BJ (cell line): ENCODE data around the gene LRMDA. TPM values are rescaled to one million over a fixed set of nuclear protein-coding genes. Genes with fewer than 3 reads are reported as not detected.
A peak's percentile ranks its signal among the peaks of the same experiment; 100 is the strongest.

Experiments used
- CTCF ChIA-PET: fragments of 350-600 bp; formaldehyde crosslinking; extraction: SDS; loops from one replicate; lab custom pipeline; 2021; ENCODE audit warnings: antibody characterized with exemption, inconsistent platforms; lab: Yijun Ruan, JAX
- POLR2A ChIA-PET: fragments of 300-600 bp; sonication (Branson Sonifier 250); formaldehyde crosslinking; extraction: SDS; loops from one replicate; lab custom pipeline; 2021; ENCODE audit warnings: antibody characterized with exemption; lab: Charles Lee
- DNase-seq: peaks from one replicate; pipeline ENCODE4 v3.0.0-alpha.2; 2011; ENCODE audit warnings: low read depth
- H3K27me3 ChIP-seq: 2 replicates; pipeline ENCODE4 v1.6.0; 2011; ENCODE audit warnings: low read length; ENCODE audit not compliant: control insufficient read depth, insufficient read depth
- H3K36me3 ChIP-seq: 2 replicates; pipeline ENCODE4 v1.5.1; 2011; ENCODE audit warnings: low read length; ENCODE audit not compliant: control insufficient read depth, insufficient read depth
- H3K4me3 ChIP-seq: 2 replicates; pipeline ENCODE4 v1.5.1; 2011; ENCODE audit warnings: low read depth, mild to moderate bottlenecking, control low read depth, low read length
- polyA plus RNA-seq: library from polyadenylated mRNA; depleted of rRNA; stranded (reverse); fragments of >200 nt; gene quantifications from 2 replicates; pipeline ENCODE4 v1.2.3, GENCODE V29; 2011
- TF ChIP-seq, protein P1 (sequence below): IDR thresholded peaks from 2 replicates; pipeline ENCODE4 v1.5.1; 2011; ENCODE audit warnings: low read depth, mild to moderate bottlenecking, control low read depth, inconsistent platforms, low read length, moderate library complexity; ENCODE audit not compliant: insufficient read depth

LRMDA gene
- polyA plus RNA-seq, 1 experiment = not detected

DNA sequence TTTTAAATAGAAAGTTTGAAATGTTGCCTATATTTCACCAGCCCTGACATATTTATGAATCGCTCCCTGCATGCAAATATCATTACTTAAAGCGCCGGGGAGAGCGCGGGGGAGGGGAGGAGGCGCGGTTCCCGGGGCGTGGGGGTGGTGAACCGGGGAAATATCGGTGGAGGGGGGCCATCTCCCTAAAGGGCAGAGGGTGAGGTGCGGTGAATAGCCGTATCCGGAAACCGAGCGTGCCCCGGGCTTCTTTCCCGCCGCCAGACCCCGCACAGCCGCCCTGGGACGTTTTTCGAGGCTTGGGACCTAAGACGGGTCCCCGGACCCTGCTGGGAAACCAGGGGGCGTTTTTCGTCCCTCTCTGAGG, 22.9 kb upstream of the LRMDA start:
- Histone ChIP-seq H3K4me3 (peak overlapping the region; percentile 92), H3K36me3 (no peaks in the 10 kb centered on the region), H3K27me3 (peaks cover 9% of the 10 kb centered on the region)
- CTCF ChIA-PET = no interaction called here
- TF ChIP-seq, protein P1, sequence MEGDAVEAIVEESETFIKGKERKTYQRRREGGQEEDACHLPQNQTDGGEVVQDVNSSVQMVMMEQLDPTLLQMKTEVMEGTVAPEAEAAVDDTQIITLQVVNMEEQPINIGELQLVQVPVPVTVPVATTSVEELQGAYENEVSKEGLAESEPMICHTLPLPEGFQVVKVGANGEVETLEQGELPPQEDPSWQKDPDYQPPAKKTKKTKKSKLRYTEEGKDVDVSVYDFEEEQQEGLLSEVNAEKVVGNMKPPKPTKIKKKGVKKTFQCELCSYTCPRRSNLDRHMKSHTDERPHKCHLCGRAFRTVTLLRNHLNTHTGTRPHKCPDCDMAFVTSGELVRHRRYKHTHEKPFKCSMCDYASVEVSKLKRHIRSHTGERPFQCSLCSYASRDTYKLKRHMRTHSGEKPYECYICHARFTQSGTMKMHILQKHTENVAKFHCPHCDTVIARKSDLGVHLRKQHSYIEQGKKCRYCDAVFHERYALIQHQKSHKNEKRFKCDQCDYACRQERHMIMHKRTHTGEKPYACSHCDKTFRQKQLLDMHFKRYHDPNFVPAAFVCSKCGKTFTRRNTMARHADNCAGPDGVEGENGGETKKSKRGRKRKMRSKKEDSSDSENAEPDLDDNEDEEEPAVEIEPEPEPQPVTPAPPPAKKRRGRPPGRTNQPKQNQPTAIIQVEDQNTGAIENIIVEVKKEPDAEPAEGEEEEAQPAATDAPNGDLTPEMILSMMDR = no peak
- POLR2A ChIA-PET = no interaction called here
- DNase-seq = no peak

DNA sequence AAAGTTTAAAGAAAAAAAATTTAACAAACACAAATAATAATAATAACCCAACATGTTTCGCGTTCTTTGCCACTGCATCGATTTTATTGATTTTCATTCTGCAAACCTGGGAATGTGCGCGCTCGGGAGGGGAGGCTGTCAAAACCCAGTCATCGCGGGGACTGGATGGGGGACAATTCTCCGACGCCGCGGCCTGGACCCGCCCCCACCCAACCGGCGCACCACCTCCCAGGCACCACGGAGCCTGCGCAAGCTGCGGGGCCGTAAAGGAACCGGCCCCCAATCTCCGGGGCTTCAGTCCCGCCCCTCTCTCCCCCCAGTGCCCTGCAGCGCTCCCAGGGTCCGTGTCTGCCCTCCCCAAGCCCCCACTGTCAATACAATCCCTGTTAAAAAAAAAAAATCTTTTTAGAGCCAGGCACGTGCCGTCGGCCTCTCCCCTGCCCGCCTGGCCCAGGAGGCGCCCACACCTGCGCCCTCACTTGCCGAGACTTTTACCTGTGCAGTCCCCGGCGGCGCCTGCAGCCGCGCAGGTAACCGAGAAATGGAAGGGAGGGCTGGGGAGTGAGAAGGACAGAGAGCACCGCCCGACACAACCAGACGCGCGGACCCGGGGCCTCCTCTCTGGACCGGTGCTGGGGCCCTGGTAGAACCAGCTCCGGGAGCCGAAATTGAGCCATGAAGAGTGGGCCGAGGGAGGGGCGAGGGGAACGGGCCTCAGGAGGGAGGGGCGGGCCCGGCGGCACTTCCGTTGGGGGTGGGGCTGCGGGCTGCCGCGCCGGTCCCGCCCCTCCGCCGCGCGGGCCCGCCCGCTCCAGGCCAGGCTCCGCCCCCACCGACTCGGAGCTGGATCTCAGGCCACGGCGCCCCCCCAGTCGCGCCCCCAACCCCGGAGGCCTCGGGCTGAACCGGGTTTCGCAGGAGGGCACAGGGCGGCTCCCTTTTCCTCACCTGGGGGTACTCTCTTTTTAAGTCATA, 22.2 kb upstream of the LRMDA start:
- POLR2A ChIA-PET = no interaction called here
- no peak for DNase-seq
- Histone ChIP-seq H3K4me3 (peak overlapping the region; percentile 92), H3K27me3 (peaks cover 10% of the 10 kb centered on the region), H3K36me3 (no peaks in the 10 kb centered on the region)
- CTCF ChIA-PET = no interaction called here
- TF ChIP-seq, protein P1 = no peak

DNA sequence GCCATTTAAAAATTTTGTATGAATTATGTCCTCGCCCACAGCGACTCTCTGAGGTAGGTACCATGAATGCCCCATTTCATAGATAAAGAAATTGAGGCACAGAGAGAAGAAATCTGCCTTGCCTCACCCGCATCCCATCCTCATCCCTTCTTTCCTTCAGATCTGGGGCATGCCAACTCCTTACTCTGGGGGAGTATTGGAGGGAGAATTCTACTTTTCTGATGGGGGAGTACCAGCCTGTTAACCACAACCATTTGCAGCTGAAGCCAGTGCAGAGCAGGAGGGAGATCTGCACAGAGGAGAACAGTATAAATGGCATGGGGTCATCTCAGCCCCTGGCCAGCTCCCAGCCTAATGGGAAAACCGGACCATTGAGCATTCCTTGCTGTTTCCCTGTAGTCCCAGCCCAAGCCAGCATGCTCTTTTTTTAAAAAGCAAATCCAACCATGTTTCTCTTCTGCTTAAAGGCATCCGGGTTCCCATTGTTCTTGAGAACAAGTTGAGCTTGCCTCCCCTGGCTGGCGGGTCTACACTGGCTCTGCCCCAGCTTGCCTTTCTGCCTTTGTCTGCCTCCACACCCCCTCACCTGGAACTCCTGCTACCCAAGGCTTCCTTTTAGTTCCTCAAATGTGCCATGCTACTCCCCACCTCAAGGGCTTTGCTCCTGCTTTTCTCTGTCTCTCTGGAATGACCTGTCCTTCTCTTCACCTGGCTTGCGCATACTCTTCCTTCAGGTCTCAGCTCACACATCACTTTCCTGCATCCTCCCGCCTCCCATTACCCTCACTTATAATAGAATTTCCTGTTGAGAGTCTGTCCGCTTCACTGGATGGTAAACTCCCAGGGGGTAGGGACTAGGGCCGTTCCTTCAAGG, 21.1 kb upstream of the LRMDA start:
- TF ChIP-seq, protein P1 = no peak
- H3K4me3 ChIP-seq = no peak overlapping the region
- H3K36me3 ChIP-seq = no peaks in the 10 kb centered on the region
- H3K27me3 ChIP-seq = peaks cover 12% of the 10 kb centered on the region
- POLR2A ChIA-PET = no interaction called here
- CTCF ChIA-PET = no interaction called here
- DNase-seq = no peak

DNA sequence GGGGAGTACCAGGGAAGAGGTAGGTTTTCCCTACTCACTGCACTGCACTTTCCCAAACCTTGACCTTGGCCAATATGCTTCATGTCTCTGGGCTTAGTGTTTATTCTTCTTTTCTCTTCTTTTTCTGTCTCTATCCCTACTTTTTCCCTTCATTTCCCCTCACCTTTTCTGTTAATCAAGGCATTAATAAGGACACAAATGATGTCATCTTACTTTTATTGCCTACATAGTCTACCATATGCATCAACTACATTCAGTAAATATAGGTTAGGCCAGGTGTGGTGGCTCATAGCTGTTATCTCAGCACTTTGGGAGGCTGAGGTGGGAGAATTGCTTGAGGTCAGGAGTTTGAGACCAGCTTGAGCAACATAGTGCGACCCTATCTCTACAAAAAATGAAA, 16.9 kb upstream of the LRMDA start:
- CTCF ChIA-PET = interaction anchor here (0.6 to 1.4 kb wide), 4 partner anchors 10 to 87 kb away, joined by 3 to 7 read pairs (median 4); partner anchors contain the start of gene ZNF503
- no peak for DNase-seq
- Histone ChIP-seq H3K36me3 (no peaks in the 10 kb centered on the region), H3K4me3 (no peak overlapping the region), H3K27me3 (peaks cover 16% of the 10 kb centered on the region)
- TF ChIP-seq, protein P1 = no peak
- POLR2A ChIA-PET = no interaction called here

DNA sequence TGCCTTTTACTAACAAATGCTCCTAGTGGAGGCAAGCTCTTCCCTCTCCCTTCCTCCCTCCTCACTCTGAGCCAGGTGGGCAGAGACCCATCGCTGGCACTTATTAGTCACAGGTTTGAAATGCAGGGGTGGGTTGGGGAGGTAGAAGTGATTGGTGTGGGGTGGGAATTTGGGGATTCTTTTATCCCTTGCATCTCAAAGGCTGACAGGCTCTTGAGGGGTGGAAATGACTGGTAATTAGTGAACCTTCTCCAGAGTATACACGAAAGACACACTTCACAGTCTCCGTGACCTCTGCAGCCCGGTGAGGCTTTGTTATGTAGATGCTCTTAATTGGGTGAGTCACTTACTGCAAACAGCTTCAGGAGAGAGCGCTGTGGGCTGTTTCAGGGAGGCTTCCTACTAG, 13.9 kb upstream of the LRMDA start:
- Histone ChIP-seq H3K36me3 (no peaks in the 10 kb centered on the region), H3K4me3 (no peak overlapping the region), H3K27me3 (peaks cover 7% of the 10 kb centered on the region)
- TF ChIP-seq, protein P1 = no peak
- CTCF ChIA-PET = no interaction called here
- no peak for DNase-seq
- POLR2A ChIA-PET = interaction anchor here (0.5 kb wide), 1 partner anchor 206 kb away, joined by 5 read pairs; no protein-coding TSS in a partner anchor
